Measurements from ENCODE around the gene FRRS1L. TPM values are rescaled to one million over a fixed set of nuclear protein-coding genes. Genes with fewer than 3 reads are reported as not detected.

Gene FRRS1L
- 0.05 TPM in 2 replicates for total RNA-seq (2014; rRNA removed; shearing (Covaris generic))

GRCh38 chr9:109166771-109167601 is at the start of gene FRRS1L:
Gene FRRS1L, minus strand, starts transcription at chr9:109167249. Its CDS starts 111 bp downstream, at chr9:109167138.
- no peak for DNase-seq (ENCODE audit: low read depth)

- DNase-seq (ENCODE audit: low read depth) = no peak
Observed at GRCh38 chr9:109214414-109214813, 47.4 kb upstream of the FRRS1L start.

GRCh38 chr9:109213285-109214121 is 46.5 kb upstream of the FRRS1L start:
- DNase-seq (ENCODE audit: low read depth) = no peak

GRCh38 chr9:109212768-109213167 is 45.7 kb upstream of the FRRS1L start:
- no peak for DNase-seq (ENCODE audit: low read depth)

GRCh38 chr9:109206670-109207069 is 39.6 kb upstream of the FRRS1L start:
- no peak for DNase-seq (ENCODE audit: low read depth)

GRCh38 chr9:109205526-109205925 is 38.5 kb upstream of the FRRS1L start:
- no peak for DNase-seq (ENCODE audit: low read depth)

GRCh38 chr9:109203761-109204360 is 36.8 kb upstream of the FRRS1L start:
- no peak for DNase-seq (ENCODE audit: low read depth)

- no peak for DNase-seq (ENCODE audit: low read depth)
Observed at GRCh38 chr9:109199676-109200075, 32.6 kb upstream of the FRRS1L start.

- peak; percentile 21 for DNase-seq (ENCODE audit: low read depth)
Observed at GRCh38 chr9:109198736-109199382, 31.8 kb upstream of the FRRS1L start.

GRCh38 chr9:109193974-109194556 is 27.0 kb upstream of the FRRS1L start:
- DNase-seq (ENCODE audit: low read depth) = peak; percentile 14

GRCh38 chr9:109192732-109193361 is 25.8 kb upstream of the FRRS1L start:
- peak; percentile 37 for DNase-seq (ENCODE audit: low read depth)

GRCh38 chr9:109191746-109192145 is 24.7 kb upstream of the FRRS1L start:
- no peak for DNase-seq (ENCODE audit: low read depth)

- peak; percentile 40 for DNase-seq (ENCODE audit: low read depth)
Observed at GRCh38 chr9:109190151-109190550, 23.1 kb upstream of the FRRS1L start.

GRCh38 chr9:109186857-109187520 is 19.9 kb upstream of the FRRS1L start:
- DNase-seq (ENCODE audit: low read depth) = no peak

GRCh38 chr9:109182940-109183798 is 16.1 kb upstream of the FRRS1L start:
- DNase-seq (ENCODE audit: low read depth) = peak; percentile 82

GRCh38 chr9:109182550-109182939 is 15.5 kb upstream of the FRRS1L start:
- no peak for DNase-seq (ENCODE audit: low read depth)

GRCh38 chr9:109181284-109181683 is 14.2 kb upstream of the FRRS1L start:
- peak; percentile 17 for DNase-seq (ENCODE audit: low read depth)

- peak; percentile 16 for DNase-seq (ENCODE audit: low read depth)
Observed at GRCh38 chr9:109179801-109180523, 12.9 kb upstream of the FRRS1L start.

- DNase-seq (ENCODE audit: low read depth) = no peak
Observed at GRCh38 chr9:109176963-109177362, 9.9 kb upstream of the FRRS1L start.
